Gastroesophageal sphincter (tissue), 3 donors: ENCODE data around the gene POMT2.

Experiments used
- POLR2A ChIP-seq, 2 donors: fragments of 450-650 bp; IDR thresholded peaks; one replicate each; pipeline ENCODE4 v1.6.1; 2017; ENCODE audit warnings: antibody characterized with exemption in 2 of 2, mild to moderate bottlenecking in 2 of 2, moderate library complexity in 1 of 2
- POLR2AphosphoS5 ChIP-seq: sonication (generic); formaldehyde crosslinking; IDR thresholded peaks from one replicate; pipeline ENCODE4 v1.6.1; 2017; ENCODE audit warnings: antibody characterized with exemption
- TF ChIP-seq, protein P1 (sequence below), 4 experiments: fragments of 200-600 bp in 2 of 4; fragments of 450-650 bp in 2 of 4; sonication (generic) in 1 of 4; IDR thresholded peaks; one replicate each; pipeline ENCODE4 v1.5.1; 2017 to 2019; ENCODE audit warnings: antibody characterized with exemption in 4 of 4, mild to moderate bottlenecking in 2 of 4, moderate library complexity in 2 of 4

GRCh38 chr14:77353469-77354141 lies 32.9 kb upstream of the POMT2 start:
- TF ChIP-seq, protein P1, sequence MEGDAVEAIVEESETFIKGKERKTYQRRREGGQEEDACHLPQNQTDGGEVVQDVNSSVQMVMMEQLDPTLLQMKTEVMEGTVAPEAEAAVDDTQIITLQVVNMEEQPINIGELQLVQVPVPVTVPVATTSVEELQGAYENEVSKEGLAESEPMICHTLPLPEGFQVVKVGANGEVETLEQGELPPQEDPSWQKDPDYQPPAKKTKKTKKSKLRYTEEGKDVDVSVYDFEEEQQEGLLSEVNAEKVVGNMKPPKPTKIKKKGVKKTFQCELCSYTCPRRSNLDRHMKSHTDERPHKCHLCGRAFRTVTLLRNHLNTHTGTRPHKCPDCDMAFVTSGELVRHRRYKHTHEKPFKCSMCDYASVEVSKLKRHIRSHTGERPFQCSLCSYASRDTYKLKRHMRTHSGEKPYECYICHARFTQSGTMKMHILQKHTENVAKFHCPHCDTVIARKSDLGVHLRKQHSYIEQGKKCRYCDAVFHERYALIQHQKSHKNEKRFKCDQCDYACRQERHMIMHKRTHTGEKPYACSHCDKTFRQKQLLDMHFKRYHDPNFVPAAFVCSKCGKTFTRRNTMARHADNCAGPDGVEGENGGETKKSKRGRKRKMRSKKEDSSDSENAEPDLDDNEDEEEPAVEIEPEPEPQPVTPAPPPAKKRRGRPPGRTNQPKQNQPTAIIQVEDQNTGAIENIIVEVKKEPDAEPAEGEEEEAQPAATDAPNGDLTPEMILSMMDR (IDR thresholded peaks at IDR 0.05): no peak
- no peak for TF ChIP-seq POLR2A (IDR thresholded peaks at IDR 0.05)
- TF ChIP-seq POLR2AphosphoS5: no peak
